Hepatocyte (in vitro differentiated cells): ENCODE data around the gene GPR37L1. TPM values are rescaled to one million over a fixed set of nuclear protein-coding genes. Genes with fewer than 3 reads are reported as not detected.

Experiments
- DNase-seq: peaks from one replicate; pipeline ENCODE4 v3.0.0-alpha.2; 2016; ENCODE audit warnings: low spot score
- H2AFZ ChIP-seq: fragments of 200-600 bp; sonication (generic); 2 replicates; pipeline ENCODE4 v1.6.0; 2016; ENCODE audit warnings: antibody characterized with exemption, mild to moderate bottlenecking
- H3K27ac ChIP-seq: fragments of 200-600 bp; sonication (generic); 2 replicates; pipeline ENCODE4 v1.5.1; 2016; ENCODE audit warnings: mild to moderate bottlenecking
- H3K27me3 ChIP-seq: fragments of 200-600 bp; sonication (generic); 2 replicates; pipeline ENCODE4 v1.6.1; 2016
- H3K36me3 ChIP-seq: fragments of 200-600 bp; sonication (generic); replicated peaks from 2 replicates; pipeline ENCODE4 v1.5.1; 2016; ENCODE audit warnings: low read depth; ENCODE audit not compliant: insufficient read depth
- H3K4me1 ChIP-seq: fragments of 200-600 bp; sonication (generic); 2 replicates; pipeline ENCODE4 v1.5.1; 2016; ENCODE audit warnings: mild to moderate bottlenecking, moderate library complexity; ENCODE audit not compliant: insufficient read depth
- H3K4me2 ChIP-seq: fragments of 200-600 bp; sonication (generic); 2 replicates; pipeline ENCODE4 v1.6.0; 2016
- H3K4me3 ChIP-seq: fragments of 200-600 bp; sonication (generic); 2 replicates; pipeline ENCODE4 v1.5.1; 2016; ENCODE audit warnings: mild to moderate bottlenecking
- H3K79me2 ChIP-seq: fragments of 200-600 bp; sonication (generic); 2 replicates; pipeline ENCODE4 v1.6.0; 2017; ENCODE audit warnings: mild to moderate bottlenecking
- H3K9me2 ChIP-seq: fragments of 200-600 bp; sonication (generic); replicated peaks from 2 replicates; pipeline ENCODE4 v1.6.0; 2017; ENCODE audit warnings: mild to moderate bottlenecking; ENCODE audit not compliant: insufficient read depth
- H3K9me3 ChIP-seq: fragments of 200-600 bp; sonication (generic); 2 replicates; pipeline ENCODE4 v1.5.1; 2016; ENCODE audit warnings: low read depth, mild to moderate bottlenecking
- H4K20me1 ChIP-seq: fragments of 200-600 bp; sonication (generic); 2 replicates; pipeline ENCODE4 v1.6.0; 2016; ENCODE audit warnings: mild to moderate bottlenecking; ENCODE audit not compliant: insufficient read depth, poor library complexity, severe bottlenecking
- CTCF ChIP-seq: fragments of 200-600 bp; sonication (generic); IDR thresholded peaks from 2 replicates; pipeline ENCODE4 v1.5.1; 2016; ENCODE audit warnings: antibody characterized with exemption, mild to moderate bottlenecking; ENCODE audit not compliant: poor library complexity
- EZH2 ChIP-seq: fragments of 200-600 bp; sonication (generic); IDR thresholded peaks from 2 replicates; pipeline ENCODE4 v1.6.1; 2016; ENCODE audit warnings: antibody characterized with exemption, mild to moderate bottlenecking, borderline replicate concordance
- EZH2phosphoT487 ChIP-seq: fragments of 200-600 bp; sonication (generic); IDR thresholded peaks from one replicate; pipeline ENCODE4 v1.6.1; 2018; ENCODE audit warnings: antibody characterized with exemption, mild to moderate bottlenecking, low read depth, moderate library complexity; ENCODE audit not compliant: unreplicated experiment, severe bottlenecking
- WGBS: methylation state at CpG from one replicate; pipeline ENCODE4 v1.1.6; 2016; ENCODE audit warnings: low lambda C conversion rate; ENCODE audit errors: missing lambda C conversion rate; 5-methylcytosine and 5-hydroxymethylcytosine counted together
- polyA plus RNA-seq: library from polyadenylated mRNA; unstranded; fragments of >200 nt; fragmentation: Nextera tagmentation; extraction: Ambion mirVana; gene quantifications from 2 replicates; pipeline ENCODE4 v1.2.1, GENCODE V29; 2016
- total RNA-seq: library from RNA; depleted of rRNA; stranded (reverse); fragments of >200 nt; gene quantifications from 2 replicates; pipeline ENCODE4 v1.2.3, GENCODE V29; 2014

Gene GPR37L1
- total and polyA plus RNA-seq, 2 experiments from 2014 or later = 0.39 TPM; not detected in 1

- WGBS = 88% methylated on average over 8 of the region's 8 CpGs
- H4K20me1 ChIP-seq = no peaks in the 10 kb centered on the region
- H3K9me2 ChIP-seq = no peaks in the 10 kb centered on the region
- peak; percentile 3 for DNase-seq
- H2AFZ ChIP-seq = no peak overlapping the region
- no peak overlapping the region for H3K27ac ChIP-seq
- H3K4me1 ChIP-seq = no peaks in the 10 kb centered on the region
- no peaks in the 10 kb centered on the region for H3K27me3 ChIP-seq
- H3K79me2 ChIP-seq = peaks cover 3% of the 10 kb centered on the region
- no peaks in the 10 kb centered on the region for H3K9me3 ChIP-seq
- H3K36me3 ChIP-seq = no peaks in the 10 kb centered on the region
- H3K4me2 ChIP-seq = no peak overlapping the region
- TF ChIP-seq CTCF (no peak), EZH2 (no peak), EZH2phosphoT487 (no peak)
- H3K4me3 ChIP-seq = no peak overlapping the region
Measured at GRCh38 chr1:202129453-202130296, 7.0 kb downstream of the GPR37L1 start.

- H3K27me3 ChIP-seq = no peaks in the 10 kb centered on the region
- no peaks in the 10 kb centered on the region for H3K9me2 ChIP-seq
- no peak overlapping the region for H2AFZ ChIP-seq
- no peaks in the 10 kb centered on the region for H3K4me1 ChIP-seq
- no peak overlapping the region for H3K4me2 ChIP-seq
- no peaks in the 10 kb centered on the region for H3K36me3 ChIP-seq
- H3K9me3 ChIP-seq = no peaks in the 10 kb centered on the region
- H3K4me3 ChIP-seq = no peak overlapping the region
- H3K79me2 ChIP-seq = peaks cover 5% of the 10 kb centered on the region
- no peak for TF ChIP-seq CTCF
- TF ChIP-seq EZH2 = no peak
- TF ChIP-seq EZH2phosphoT487 = no peak
- H4K20me1 ChIP-seq = no peaks in the 10 kb centered on the region
- WGBS = 69% methylated on average over 11 of the region's 11 CpGs
- no peak overlapping the region for H3K27ac ChIP-seq
- DNase-seq = no peak
Measured at GRCh38 chr1:202130297-202130721, 7.6 kb downstream of the GPR37L1 start.

GRCh38 chr1:202130816-202131522, 8.3 kb downstream of the GPR37L1 start:
- Histone ChIP-seq H3K4me1 (no peaks in the 10 kb centered on the region), H4K20me1 (no peaks in the 10 kb centered on the region), H3K9me3 (no peaks in the 10 kb centered on the region), H3K9me2 (no peaks in the 10 kb centered on the region), H2AFZ (no peak overlapping the region), H3K4me2 (no peak overlapping the region), H3K4me3 (no peak overlapping the region), H3K36me3 (no peaks in the 10 kb centered on the region), H3K27me3 (no peaks in the 10 kb centered on the region), H3K27ac (no peak overlapping the region), H3K79me2 (peaks cover 5% of the 10 kb centered on the region)
- TF ChIP-seq EZH2 (no peak), EZH2phosphoT487 (no peak), CTCF (no peak)
- DNase-seq = no peak
- 85% methylated on average over 9 of the region's 9 CpGs for WGBS
